ENCODE measurements around the gene QRICH1. TPM values are rescaled to one million over a fixed set of nuclear protein-coding genes. Genes with fewer than 3 reads are reported as not detected.
"Not testable (repeated sequence)": the region's sequence is repeated elsewhere in the genome, so short reads cannot be mapped to it uniquely, and the experiment has no call there.

The QRICH1 gene
- total RNA-seq, 2 experiments from 2014 or later, result 210 to 255 TPM

GRCh38 chr3:49009396-49009795 is 84.5 kb downstream of the QRICH1 start:
- H3K27ac ChIP-seq (ENCODE audit: low read depth in 1 of 2, low read length in 2 of 2), result no peak overlapping the region
- peaks cover 25% of the 10 kb centered on the region for H3K4me1 ChIP-seq (ENCODE audit: insufficient read depth, low read length)
- no peak for ATAC-seq (ENCODE audit: poor library complexity)
- no peak overlapping the region for H3K4me3 ChIP-seq (ENCODE audit: low read length)
- DNase-seq, result no peak
- Mint-ChIP-seq H3K27ac (peak overlapping the region; percentile 97), H3K9me3 (no peaks in the 10 kb centered on the region), H3K27me3 (no peaks in the 10 kb centered on the region), H3K4me1 (ENCODE audit: low read depth) (peaks cover 32% of the 10 kb centered on the region), H3K4me3 (peak overlapping the region; percentile 68), H3K36me3 (ENCODE audit: low read depth) (peaks cover 41% of the 10 kb centered on the region)
- H3K27me3 ChIP-seq (ENCODE audit: control insufficient read depth in 1 of 2, insufficient read depth in 2 of 2, low read length in 2 of 2), result no peaks in the 10 kb centered on the region
- ChIA-PET POLR2A (interaction anchor here (0.7 to 8.0 kb wide), 4 partner anchors 12 to 1533 kb away, joined by 4 to 331 read pairs (median 103); partner anchors contain the start of genes DALRD3, IMPDH2, NDUFAF3 and P4HTM), CTCF (interaction anchor here (4.3 to 5.2 kb wide), 2 partner anchors 13 to 21 kb away, joined by 59 to 100 read pairs; partner anchors contain the start of genes NDUFAF3 and P4HTM)
- intact Hi-C loops (cut with DNase I, micrococcal nuclease), result loop anchor here in 1 of 2 experiments (5.0 kb wide), 2 partner anchors 707 to 1497 kb away; partner anchors contain the start of genes ELP6 and NME6
- no peaks in the 10 kb centered on the region for H3K9me3 ChIP-seq (ENCODE audit: control insufficient read depth in 1 of 2, insufficient read depth in 1 of 2, low read length in 2 of 2)
- TF ChIP-seq, protein P1, sequence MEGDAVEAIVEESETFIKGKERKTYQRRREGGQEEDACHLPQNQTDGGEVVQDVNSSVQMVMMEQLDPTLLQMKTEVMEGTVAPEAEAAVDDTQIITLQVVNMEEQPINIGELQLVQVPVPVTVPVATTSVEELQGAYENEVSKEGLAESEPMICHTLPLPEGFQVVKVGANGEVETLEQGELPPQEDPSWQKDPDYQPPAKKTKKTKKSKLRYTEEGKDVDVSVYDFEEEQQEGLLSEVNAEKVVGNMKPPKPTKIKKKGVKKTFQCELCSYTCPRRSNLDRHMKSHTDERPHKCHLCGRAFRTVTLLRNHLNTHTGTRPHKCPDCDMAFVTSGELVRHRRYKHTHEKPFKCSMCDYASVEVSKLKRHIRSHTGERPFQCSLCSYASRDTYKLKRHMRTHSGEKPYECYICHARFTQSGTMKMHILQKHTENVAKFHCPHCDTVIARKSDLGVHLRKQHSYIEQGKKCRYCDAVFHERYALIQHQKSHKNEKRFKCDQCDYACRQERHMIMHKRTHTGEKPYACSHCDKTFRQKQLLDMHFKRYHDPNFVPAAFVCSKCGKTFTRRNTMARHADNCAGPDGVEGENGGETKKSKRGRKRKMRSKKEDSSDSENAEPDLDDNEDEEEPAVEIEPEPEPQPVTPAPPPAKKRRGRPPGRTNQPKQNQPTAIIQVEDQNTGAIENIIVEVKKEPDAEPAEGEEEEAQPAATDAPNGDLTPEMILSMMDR (IDR thresholded peaks at IDR 0.05), result no peak
- H3K36me3 ChIP-seq (ENCODE audit: insufficient read depth, low read length), result peaks cover 30% of the 10 kb centered on the region

GRCh38 chr3:49008627-49009026 is 85.2 kb downstream of the QRICH1 start:
- not testable (repeated sequence) for DNase-seq; ATAC-seq (ENCODE audit: poor library complexity); H3K27me3 ChIP-seq (ENCODE audit: control insufficient read depth in 1 of 2, insufficient read depth in 2 of 2, low read length in 2 of 2); H3K9me3 ChIP-seq (ENCODE audit: control insufficient read depth in 1 of 2, insufficient read depth in 1 of 2, low read length in 2 of 2); H3K4me3 ChIP-seq (ENCODE audit: low read length); H3K9me3 Mint-ChIP-seq; H3K27me3 Mint-ChIP-seq
- ChIA-PET CTCF (interaction anchor here (2.2 to 5.2 kb wide), 3 partner anchors 14 to 85 kb away, joined by 10 to 100 read pairs (median 59); partner anchors contain the start of genes NDUFAF3, P4HTM and QRICH1), POLR2A (interaction anchor here (1.5 to 8.0 kb wide), 4 partner anchors 11 to 20 kb away, joined by 3 to 331 read pairs (median 103); partner anchors contain the start of genes DALRD3, IMPDH2, NDUFAF3 and P4HTM)
- peak overlapping the region; percentile 99 for H3K4me3 Mint-ChIP-seq
- intact Hi-C loops (cut with DNase I, micrococcal nuclease), result loop anchor here in 1 of 2 experiments (5.0 kb wide), 2 partner anchors 706 to 1496 kb away; partner anchors contain the start of genes ELP6 and NME6
- H3K36me3 Mint-ChIP-seq (ENCODE audit: low read depth), result peaks cover 33% of the 10 kb centered on the region
- peak overlapping the region; percentile 43 to 89 for H3K27ac ChIP-seq (ENCODE audit: low read depth in 1 of 2, low read length in 2 of 2)
- H3K4me1 ChIP-seq (ENCODE audit: insufficient read depth, low read length), result peaks cover 25% of the 10 kb centered on the region
- peak overlapping the region; percentile 97 for H3K27ac Mint-ChIP-seq
- H3K36me3 ChIP-seq (ENCODE audit: insufficient read depth, low read length), result peaks cover 22% of the 10 kb centered on the region
- peaks cover 32% of the 10 kb centered on the region for H3K4me1 Mint-ChIP-seq (ENCODE audit: low read depth)

DNA sequence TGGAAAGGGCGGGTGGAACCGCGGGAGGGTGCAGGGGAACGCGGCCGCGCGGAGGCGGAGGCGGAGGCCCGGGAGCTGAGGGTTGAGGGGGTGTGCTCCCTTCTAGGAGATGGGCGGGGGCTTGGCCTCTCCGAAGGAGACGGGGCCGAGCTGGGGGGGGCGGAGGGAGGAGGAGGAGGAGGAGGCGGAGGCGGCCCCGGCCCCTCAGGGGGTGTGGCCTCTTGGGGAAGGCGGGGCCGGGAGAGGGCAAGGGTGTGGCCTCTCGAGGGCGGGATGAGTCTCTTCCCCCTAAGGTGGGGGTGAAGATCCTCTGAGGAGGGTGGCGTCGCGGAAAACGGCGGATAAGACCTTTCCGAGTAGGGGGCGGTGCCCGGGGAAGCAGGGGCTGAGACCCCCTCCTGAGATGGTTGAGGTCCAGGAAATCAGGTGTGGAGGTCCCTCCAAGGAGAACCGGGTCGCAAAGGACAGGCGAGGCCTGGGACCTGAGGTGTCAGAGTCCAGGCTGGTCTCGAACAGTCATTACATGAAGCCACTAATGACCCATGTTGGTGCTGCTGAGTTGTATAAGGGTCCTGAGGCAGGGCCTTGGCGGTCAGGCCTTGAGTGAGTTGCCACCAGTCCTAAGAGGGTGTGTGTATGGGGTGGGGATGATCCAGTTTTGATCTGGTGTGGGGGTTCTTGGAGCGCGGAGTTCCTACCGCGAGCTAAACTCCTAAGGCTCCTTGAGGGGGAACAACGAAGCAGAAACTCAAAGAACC is 85.9 kb downstream of the QRICH1 start:
- DNase-seq, result peak; percentile 74 to 92 (median 86)
- peak; percentile 51 for ATAC-seq (ENCODE audit: poor library complexity)
- Histone ChIP-seq H3K4me1 (ENCODE audit: insufficient read depth, low read length) (peaks cover 25% of the 10 kb centered on the region), H3K9me3 (ENCODE audit: control insufficient read depth in 1 of 2, insufficient read depth in 1 of 2, low read length in 2 of 2) (no peaks in the 10 kb centered on the region), H3K36me3 (ENCODE audit: insufficient read depth, low read length) (peaks cover 21% of the 10 kb centered on the region), H3K27me3 (ENCODE audit: control insufficient read depth in 1 of 2, insufficient read depth in 2 of 2, low read length in 2 of 2) (no peaks in the 10 kb centered on the region), H3K27ac (ENCODE audit: low read depth in 1 of 2, low read length in 2 of 2) (peak overlapping the region; percentile 89 to 99), H3K4me3 (ENCODE audit: low read length) (peak overlapping the region; percentile 99)
- TF ChIP-seq, protein P1 (IDR thresholded peaks at IDR 0.05), result no peak
- intact Hi-C loops (cut with DNase I, micrococcal nuclease), result loop anchor here (1.0 to 5.0 kb wide), 8 partner anchors 10 to 1496 kb away; partner anchors contain the start of genes DALRD3 (in 1 of the 2), ELP6 (in 1 of the 2), IMPDH2 (in 1 of the 2) and NME6 (in 1 of the 2)
- H3K27me3 Mint-ChIP-seq, result no peaks in the 10 kb centered on the region
- peak overlapping the region; percentile 97 for H3K27ac Mint-ChIP-seq
- peaks cover 28% of the 10 kb centered on the region for H3K36me3 Mint-ChIP-seq (ENCODE audit: low read depth)
- H3K4me3 Mint-ChIP-seq, result peak overlapping the region; percentile 99
- no peaks in the 10 kb centered on the region for H3K9me3 Mint-ChIP-seq
- H3K4me1 Mint-ChIP-seq (ENCODE audit: low read depth), result peaks cover 32% of the 10 kb centered on the region
- CTCF ChIA-PET, result interaction anchor here (1.1 to 5.2 kb wide), 6 partner anchors 8 to 89 kb away, joined by 4 to 100 read pairs (median 10); partner anchors contain the start of genes ARIH2, IMPDH2, NDUFAF3 and P4HTM
- POLR2A ChIA-PET, result interaction anchor here (0.5 to 8.0 kb wide), 24 partner anchors 10 to 462 kb away, joined by 3 to 331 read pairs (median 4); partner anchors contain the start of genes ARIH2, DAG1, DALRD3 and IMPDH2
